ENCODE measurements around the gene NEURL4. TPM values are rescaled to one million over a fixed set of nuclear protein-coding genes. Genes with fewer than 3 reads are reported as not detected.

NEURL4 gene
- total and polyA plus RNA-seq, 9 donors = 13.3 to 21.7 (median 18.8) TPM

- no peak for DNase-seq
- Histone ChIP-seq H3K4me1 (ENCODE audit: control insufficient read depth, insufficient read depth, low read length) (peaks cover 40% of the 10 kb centered on the region), H3K36me3 (ENCODE audit: control insufficient read depth, insufficient read depth, low read length) (no peaks in the 10 kb centered on the region), H3K9me3 (replicated peaks; ENCODE audit: control insufficient read depth, low read depth, low read length) (no peaks in the 10 kb centered on the region), H3K27me3 (ENCODE audit: control insufficient read depth, insufficient read depth, low read length) (peaks cover 4% of the 10 kb centered on the region), H3K27ac (ENCODE audit: low read length) (no peak overlapping the region), H3K4me3 (ENCODE audit: low read length) (no peak overlapping the region)
- 40% methylated on average over 1 of the region's 2 CpGs for WGBS (ENCODE audit: insufficient coverage)
Measured at GRCh38 chr17:7357381-7357780, 28.2 kb upstream of the NEURL4 start.

GRCh38 chr17:7356756-7357155 is 27.6 kb upstream of the NEURL4 start:
- Histone ChIP-seq H3K4me3 (ENCODE audit: low read length) (no peak overlapping the region), H3K36me3 (ENCODE audit: control insufficient read depth, insufficient read depth, low read length) (no peaks in the 10 kb centered on the region), H3K27me3 (ENCODE audit: control insufficient read depth, insufficient read depth, low read length) (no peaks in the 10 kb centered on the region), H3K27ac (ENCODE audit: low read length) (no peak overlapping the region), H3K4me1 (ENCODE audit: control insufficient read depth, insufficient read depth, low read length) (peaks cover 43% of the 10 kb centered on the region), H3K9me3 (replicated peaks; ENCODE audit: control insufficient read depth, low read depth, low read length) (no peaks in the 10 kb centered on the region)
- 68% methylated on average over 5 of the region's 8 CpGs for WGBS (ENCODE audit: insufficient coverage)
- no peak for DNase-seq

- H3K27me3 ChIP-seq (ENCODE audit: control insufficient read depth, insufficient read depth, low read length) = no peaks in the 10 kb centered on the region
- no peak overlapping the region for H3K4me3 ChIP-seq (ENCODE audit: low read length)
- no peaks in the 10 kb centered on the region for H3K9me3 ChIP-seq (replicated peaks; ENCODE audit: control insufficient read depth, low read depth, low read length)
- H3K27ac ChIP-seq (ENCODE audit: low read length) = no peak overlapping the region
- peak; percentile 76 for DNase-seq
- peaks cover 43% of the 10 kb centered on the region for H3K4me1 ChIP-seq (ENCODE audit: control insufficient read depth, insufficient read depth, low read length)
- whole genome bisulfite sequencing (ENCODE audit: insufficient coverage) = 10% methylated on average over 11 of the region's 12 CpGs
- no peaks in the 10 kb centered on the region for H3K36me3 ChIP-seq (ENCODE audit: control insufficient read depth, insufficient read depth, low read length)
Measured at GRCh38 chr17:7356072-7356549, 27.0 kb upstream of the NEURL4 start.

- Histone ChIP-seq H3K27me3 (ENCODE audit: control insufficient read depth, insufficient read depth, low read length) (no peaks in the 10 kb centered on the region), H3K36me3 (ENCODE audit: control insufficient read depth, insufficient read depth, low read length) (no peaks in the 10 kb centered on the region), H3K4me1 (ENCODE audit: control insufficient read depth, insufficient read depth, low read length) (peaks cover 48% of the 10 kb centered on the region), H3K27ac (ENCODE audit: low read length) (peak overlapping the region; percentile 69), H3K9me3 (replicated peaks; ENCODE audit: control insufficient read depth, low read depth, low read length) (no peaks in the 10 kb centered on the region), H3K4me3 (ENCODE audit: low read length) (no peak overlapping the region)
- 45% methylated on average over 2 of the region's 8 CpGs for WGBS (ENCODE audit: insufficient coverage)
- no peak for DNase-seq
Measured at GRCh38 chr17:7355573-7355972, 26.4 kb upstream of the NEURL4 start.

GRCh38 chr17:7355053-7355452 is 25.9 kb upstream of the NEURL4 start, which contains the start of gene TMEM95:
Gene TMEM95 (plus strand): TSS chr17:7355156. CDS start chr17:7355205, 49 bp downstream.
- Histone ChIP-seq H3K36me3 (ENCODE audit: control insufficient read depth, insufficient read depth, low read length) (no peaks in the 10 kb centered on the region), H3K27ac (ENCODE audit: low read length) (peak within 1 kb of the TSS; percentile 69), H3K4me3 (ENCODE audit: low read length) (no peak within 1 kb of the TSS), H3K27me3 (ENCODE audit: control insufficient read depth, insufficient read depth, low read length) (no peaks in the 10 kb centered on the region), H3K4me1 (ENCODE audit: control insufficient read depth, insufficient read depth, low read length) (peaks cover 51% of the 10 kb centered on the region), H3K9me3 (replicated peaks; ENCODE audit: control insufficient read depth, low read depth, low read length) (no peaks in the 10 kb centered on the region)
- 41% methylated on average over 10 of the region's 10 CpGs for WGBS (ENCODE audit: insufficient coverage)
- peak; percentile 76 for DNase-seq

- Histone ChIP-seq H3K9me3 (replicated peaks; ENCODE audit: control insufficient read depth, low read depth, low read length) (no peaks in the 10 kb centered on the region), H3K27ac (ENCODE audit: low read length) (peak overlapping the region; percentile 69), H3K36me3 (ENCODE audit: control insufficient read depth, insufficient read depth, low read length) (no peaks in the 10 kb centered on the region), H3K4me1 (ENCODE audit: control insufficient read depth, insufficient read depth, low read length) (peaks cover 58% of the 10 kb centered on the region), H3K4me3 (ENCODE audit: low read length) (no peak overlapping the region), H3K27me3 (ENCODE audit: control insufficient read depth, insufficient read depth, low read length) (no peaks in the 10 kb centered on the region)
- peak; percentile 74 for DNase-seq
- 53% methylated on average over 7 of the region's 9 CpGs for WGBS (ENCODE audit: insufficient coverage)
Measured at GRCh38 chr17:7354262-7354843, 25.2 kb upstream of the NEURL4 start.

GRCh38 chr17:7352910-7353635 is 23.9 kb upstream of the NEURL4 start:
- peaks cover 69% of the 10 kb centered on the region for H3K4me1 ChIP-seq (ENCODE audit: control insufficient read depth, insufficient read depth, low read length)
- H3K27ac ChIP-seq (ENCODE audit: low read length) = peak overlapping the region; percentile 98
- no peaks in the 10 kb centered on the region for H3K9me3 ChIP-seq (replicated peaks; ENCODE audit: control insufficient read depth, low read depth, low read length)
- H3K36me3 ChIP-seq (ENCODE audit: control insufficient read depth, insufficient read depth, low read length) = no peaks in the 10 kb centered on the region
- peak overlapping the region; percentile 81 for H3K4me3 ChIP-seq (ENCODE audit: low read length)
- WGBS (ENCODE audit: insufficient coverage) = 81% methylated on average over 25 of the region's 37 CpGs
- peak; percentile 33 for DNase-seq
- no peaks in the 10 kb centered on the region for H3K27me3 ChIP-seq (ENCODE audit: control insufficient read depth, insufficient read depth, low read length)

- H3K36me3 ChIP-seq (ENCODE audit: control insufficient read depth, insufficient read depth, low read length) = no peaks in the 10 kb centered on the region
- no peaks in the 10 kb centered on the region for H3K9me3 ChIP-seq (replicated peaks; ENCODE audit: control insufficient read depth, low read depth, low read length)
- peak overlapping the region; percentile 81 for H3K4me3 ChIP-seq (ENCODE audit: low read length)
- H3K4me1 ChIP-seq (ENCODE audit: control insufficient read depth, insufficient read depth, low read length) = peaks cover 75% of the 10 kb centered on the region
- H3K27me3 ChIP-seq (ENCODE audit: control insufficient read depth, insufficient read depth, low read length) = no peaks in the 10 kb centered on the region
- whole genome bisulfite sequencing (ENCODE audit: insufficient coverage) = 21% methylated on average over 10 of the region's 10 CpGs
- no peak for DNase-seq
- peak overlapping the region; percentile 98 for H3K27ac ChIP-seq (ENCODE audit: low read length)
Measured at GRCh38 chr17:7352503-7352889, 23.4 kb upstream of the NEURL4 start.

GRCh38 chr17:7351665-7352502 is 22.7 kb upstream of the NEURL4 start, which contains the start of gene KCTD11:
Gene KCTD11 (plus strand): TSS chr17:7352162.
- peak within 1 kb of the TSS; percentile 81 for H3K4me3 ChIP-seq (ENCODE audit: low read length)
- H3K9me3 ChIP-seq (replicated peaks; ENCODE audit: control insufficient read depth, low read depth, low read length) = no peaks in the 10 kb centered on the region
- peaks cover 79% of the 10 kb centered on the region for H3K4me1 ChIP-seq (ENCODE audit: control insufficient read depth, insufficient read depth, low read length)
- H3K27ac ChIP-seq (ENCODE audit: low read length) = peak within 1 kb of the TSS; percentile 98
- peak; percentile 95 for DNase-seq
- WGBS (ENCODE audit: insufficient coverage) = under 1% methylated on average over 88 of the region's 91 CpGs
- no peaks in the 10 kb centered on the region for H3K27me3 ChIP-seq (ENCODE audit: control insufficient read depth, insufficient read depth, low read length)
- H3K36me3 ChIP-seq (ENCODE audit: control insufficient read depth, insufficient read depth, low read length) = no peaks in the 10 kb centered on the region
